GM23338 (cell line): ENCODE results near the gene PPTC7. TPM values are rescaled to one million over a fixed set of nuclear protein-coding genes. Genes with fewer than 3 reads are reported as not detected.

Experiments
- ATAC-seq: fragments of 200-7000 bp; cut with Tn5 transposase; 3 replicates; pipeline ENCODE4 v1.9.1; 2020
- DNase-seq: peaks from one replicate; pipeline ENCODE4 v3.0.0-alpha.2; 2015; ENCODE audit warnings: low spot score
- H2AFZ ChIP-seq: fragments of 200-600 bp; sonication (generic); 2 replicates; pipeline ENCODE4 v1.8.0; 2016; ENCODE audit warnings: antibody characterized with exemption, mild to moderate bottlenecking, moderate library complexity
- H3F3A ChIP-seq: fragments of 200-600 bp; sonication (generic); replicated peaks from 2 replicates; pipeline ENCODE4 v1.8.0; 2017; ENCODE audit warnings: antibody characterized with exemption, mixed run types, low read depth
- H3K27ac ChIP-seq: fragments of 200-600 bp; sonication (generic); 2 replicates; pipeline ENCODE4 v1.6.1; 2016; ENCODE audit warnings: low read depth
- H3K27me3 ChIP-seq: fragments of 200-600 bp; sonication (generic); 2 replicates; pipeline ENCODE4 v1.8.0; 2016; ENCODE audit warnings: mild to moderate bottlenecking, mixed run types, moderate library complexity; ENCODE audit not compliant: insufficient read depth
- H3K36me3 ChIP-seq: fragments of 200-600 bp; sonication (generic); 2 replicates; pipeline ENCODE4 v1.8.0; 2016; ENCODE audit warnings: mild to moderate bottlenecking; ENCODE audit not compliant: insufficient read depth
- H3K4me1 ChIP-seq: fragments of 200-600 bp; sonication (generic); 2 replicates; pipeline ENCODE4 v1.8.0; 2016; ENCODE audit warnings: mild to moderate bottlenecking, moderate library complexity; ENCODE audit not compliant: insufficient read depth
- H3K4me2 ChIP-seq: fragments of 200-600 bp; sonication (generic); 2 replicates; pipeline ENCODE4 v1.7.1; 2017; ENCODE audit warnings: mixed run types
- H3K4me3 ChIP-seq: fragments of 200-600 bp; sonication (generic); 2 replicates; pipeline ENCODE4 v1.6.1; 2016; ENCODE audit warnings: mixed run types
- H3K79me2 ChIP-seq: fragments of 200-600 bp; sonication (generic); replicated peaks from 2 replicates; pipeline ENCODE4 v1.8.0; 2017; ENCODE audit warnings: mild to moderate bottlenecking; ENCODE audit not compliant: insufficient read depth
- H3K9me2 ChIP-seq: fragments of 200-600 bp; sonication (generic); 2 replicates; pipeline ENCODE4 v1.8.0; 2017; ENCODE audit not compliant: insufficient read depth
- H4K20me1 ChIP-seq: fragments of 200-600 bp; sonication (generic); replicated peaks from 2 replicates; pipeline ENCODE4 v1.8.0; 2017; ENCODE audit warnings: mild to moderate bottlenecking; ENCODE audit not compliant: insufficient read depth
- H3K27ac Mint-ChIP-seq: 2 replicates; pipeline ENCODE4 v1.8.0; 2020; ENCODE audit warnings: inconsistent platforms, mild to moderate bottlenecking, moderate library complexity, mixed read lengths
- H3K27me3 Mint-ChIP-seq: 3 replicates; pipeline ENCODE4 v1.8.0; 2022; ENCODE audit warnings: low read depth, mild to moderate bottlenecking, moderate library complexity, mixed read lengths, inconsistent platforms; ENCODE audit not compliant: insufficient read depth, poor library complexity
- H3K36me3 Mint-ChIP-seq: 3 replicates; pipeline ENCODE4 v1.8.0; 2021; ENCODE audit warnings: low read depth, mild to moderate bottlenecking, inconsistent platforms, moderate library complexity, mixed read lengths
- H3K4me1 Mint-ChIP-seq: 3 replicates; pipeline ENCODE4 v1.8.0; 2020; ENCODE audit warnings: mild to moderate bottlenecking, inconsistent platforms, mixed read lengths
- H3K4me3 Mint-ChIP-seq: 3 replicates; pipeline ENCODE4 v1.8.0; 2021; ENCODE audit warnings: moderate library complexity, mild to moderate bottlenecking, inconsistent platforms, mixed read lengths
- H3K9me3 Mint-ChIP-seq: 3 replicates; pipeline ENCODE4 v1.8.0; 2020; ENCODE audit warnings: moderate library complexity, mild to moderate bottlenecking, inconsistent platforms, mixed read lengths
- CREB1 ChIP-seq: fragments of 250-450 bp; sonication (Bioruptor Pico); IDR thresholded peaks from 2 replicates; pipeline ENCODE4 v1.5.0; 2020; ENCODE audit warnings: low read depth, mild to moderate bottlenecking, moderate library complexity
- CTCF ChIP-seq, 2 experiments: fragments of 200-600 bp in 1 of 2; sonication (generic) in 1 of 2; conservative IDR thresholded peaks; 2 replicates each; pipeline versions ENCODE4 v1.5.1 to v1.6.1; 2016 to 2017; ENCODE audit warnings: antibody characterized with exemption in 2 of 2, low read depth in 2 of 2, mild to moderate bottlenecking in 2 of 2, moderate library complexity in 1 of 2
- EZH2 ChIP-seq: fragments of 200-600 bp; sonication (generic); IDR thresholded peaks from one replicate; pipeline ENCODE4 v1.8.0; 2017; ENCODE audit warnings: antibody characterized with exemption, mild to moderate bottlenecking, low read depth; ENCODE audit not compliant: unreplicated experiment
- EZH2phosphoT487 ChIP-seq: fragments of 200-600 bp; sonication (generic); IDR thresholded peaks from one replicate; pipeline ENCODE4 v1.8.1; 2018; ENCODE audit warnings: antibody characterized with exemption; ENCODE audit not compliant: unreplicated experiment
- JUNB ChIP-seq: IDR thresholded peaks from one replicate; pipeline ENCODE4 v1.6.1; 2016; ENCODE audit warnings: antibody characterized with exemption; ENCODE audit not compliant: unreplicated experiment
- NANOG ChIP-seq: IDR thresholded peaks from 2 replicates; pipeline ENCODE4 v1.6.1; 2016; ENCODE audit warnings: antibody characterized with exemption, borderline replicate concordance
- POLR2AphosphoS5 ChIP-seq: IDR thresholded peaks from 2 replicates; pipeline ENCODE4 v1.6.1; 2016; ENCODE audit warnings: antibody characterized with exemption, low read depth
- STAT1 ChIP-seq: IDR thresholded peaks from one replicate; pipeline ENCODE4 v1.6.1; 2016; ENCODE audit warnings: antibody characterized with exemption; ENCODE audit not compliant: unreplicated experiment
- ZNF114 ChIP-seq: fragments of 250-450 bp; sonication (Bioruptor Pico); IDR thresholded peaks from 2 replicates; pipeline ENCODE4 v1.5.0; 2020; ENCODE audit warnings: mild to moderate bottlenecking, moderate library complexity
- ZNF331 ChIP-seq: fragments of 250-450 bp; sonication (Bioruptor Pico); IDR thresholded peaks from 2 replicates; pipeline ENCODE4 v1.5.0; 2020; ENCODE audit warnings: low read depth, mild to moderate bottlenecking, moderate library complexity
- ZNF462 ChIP-seq: fragments of 250-450 bp; sonication (Bioruptor Pico); IDR thresholded peaks from 2 replicates; pipeline ENCODE4 v1.5.0; 2020; ENCODE audit warnings: mild to moderate bottlenecking, moderate library complexity
- polyA plus RNA-seq: library from polyadenylated mRNA; unstranded; fragments of >200 nt; fragmentation: Nextera tagmentation; extraction: Ambion mirVana; gene quantifications from 2 replicates; pipeline ENCODE4 v1.2.1, GENCODE V29; 2016
- total RNA-seq: library from RNA; depleted of rRNA; stranded (reverse); fragments of >200 nt; shearing (Covaris generic); gene quantifications from 2 replicates; pipeline ENCODE4 v1.2.3, GENCODE V29; 2014
- TF ChIP-seq, protein P1 (sequence below): IDR thresholded peaks from 2 replicates; pipeline ENCODE4 v1.6.1; 2016; ENCODE audit warnings: antibody characterized with exemption
- TF ChIP-seq, protein P2 (sequence below): IDR thresholded peaks from one replicate; pipeline ENCODE4 v1.6.1; 2018; ENCODE audit warnings: antibody characterized with exemption; ENCODE audit not compliant: unreplicated experiment

Gene PPTC7
- total and polyA plus RNA-seq, 2 experiments from 2014 or later, result 7.5 to 17.5 TPM

DNA sequence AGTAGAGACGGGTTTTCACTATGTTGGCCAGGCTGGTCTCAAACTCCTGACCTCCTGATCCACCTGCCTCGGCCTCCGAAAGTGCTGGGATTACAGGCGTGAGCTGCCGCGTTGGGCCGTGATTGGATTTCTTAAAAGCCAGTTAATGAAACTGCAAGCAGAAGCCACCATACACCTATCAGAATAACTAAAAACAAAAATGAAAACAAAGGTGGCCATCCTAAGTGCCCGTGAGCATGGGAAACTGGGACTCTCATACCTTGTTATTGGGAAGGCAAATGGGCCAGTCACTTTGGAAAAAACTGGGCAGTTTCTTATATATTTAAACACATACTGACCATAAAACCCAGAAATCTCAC is 23.1 kb upstream of the PPTC7 start:
- Histone ChIP-seq H3K36me3 (no peaks in the 10 kb centered on the region), H3K4me3 (no peak overlapping the region), H3K27me3 (no peaks in the 10 kb centered on the region), H3K4me1 (no peaks in the 10 kb centered on the region), H2AFZ (no peak overlapping the region), H3K27ac (no peak overlapping the region), H4K20me1 (no peaks in the 10 kb centered on the region), H3K4me2 (no peak overlapping the region), H3K79me2 (no peaks in the 10 kb centered on the region), H3K9me2 (no peaks in the 10 kb centered on the region), H3F3A (no peaks in the 10 kb centered on the region)
- Mint-ChIP-seq H3K4me1 (no peaks in the 10 kb centered on the region), H3K9me3 (no peaks in the 10 kb centered on the region; the same call in 2 of the 3 replicates), H3K4me3 (no peak overlapping the region), H3K27ac (no peak overlapping the region), H3K36me3 (no peaks in the 10 kb centered on the region), H3K27me3 (peaks cover 2% of the 10 kb centered on the region)
- DNase-seq (no peak), ATAC-seq (no peak)
- no peak for TF ChIP-seq POLR2AphosphoS5
- TF ChIP-seq ZNF331, result no peak
- TF ChIP-seq EZH2phosphoT487, result no peak
- no peak for TF ChIP-seq NANOG
- TF ChIP-seq ZNF462 (CRISPR knock-in tag), result no peak
- no peak for TF ChIP-seq ZNF114
- no peak for TF ChIP-seq CREB1 (CRISPR knock-in tag)
- TF ChIP-seq STAT1, result no peak
- TF ChIP-seq, protein P1, sequence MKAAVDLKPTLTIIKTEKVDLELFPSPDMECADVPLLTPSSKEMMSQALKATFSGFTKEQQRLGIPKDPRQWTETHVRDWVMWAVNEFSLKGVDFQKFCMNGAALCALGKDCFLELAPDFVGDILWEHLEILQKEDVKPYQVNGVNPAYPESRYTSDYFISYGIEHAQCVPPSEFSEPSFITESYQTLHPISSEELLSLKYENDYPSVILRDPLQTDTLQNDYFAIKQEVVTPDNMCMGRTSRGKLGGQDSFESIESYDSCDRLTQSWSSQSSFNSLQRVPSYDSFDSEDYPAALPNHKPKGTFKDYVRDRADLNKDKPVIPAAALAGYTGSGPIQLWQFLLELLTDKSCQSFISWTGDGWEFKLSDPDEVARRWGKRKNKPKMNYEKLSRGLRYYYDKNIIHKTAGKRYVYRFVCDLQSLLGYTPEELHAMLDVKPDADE, result no peak
- TF ChIP-seq EZH2, result no peak
- TF ChIP-seq CTCF (conservative IDR thresholded peaks at IDR 0.05; ENCODE audit: low read depth in 2 of 2), result no peak
- TF ChIP-seq, protein P2, sequence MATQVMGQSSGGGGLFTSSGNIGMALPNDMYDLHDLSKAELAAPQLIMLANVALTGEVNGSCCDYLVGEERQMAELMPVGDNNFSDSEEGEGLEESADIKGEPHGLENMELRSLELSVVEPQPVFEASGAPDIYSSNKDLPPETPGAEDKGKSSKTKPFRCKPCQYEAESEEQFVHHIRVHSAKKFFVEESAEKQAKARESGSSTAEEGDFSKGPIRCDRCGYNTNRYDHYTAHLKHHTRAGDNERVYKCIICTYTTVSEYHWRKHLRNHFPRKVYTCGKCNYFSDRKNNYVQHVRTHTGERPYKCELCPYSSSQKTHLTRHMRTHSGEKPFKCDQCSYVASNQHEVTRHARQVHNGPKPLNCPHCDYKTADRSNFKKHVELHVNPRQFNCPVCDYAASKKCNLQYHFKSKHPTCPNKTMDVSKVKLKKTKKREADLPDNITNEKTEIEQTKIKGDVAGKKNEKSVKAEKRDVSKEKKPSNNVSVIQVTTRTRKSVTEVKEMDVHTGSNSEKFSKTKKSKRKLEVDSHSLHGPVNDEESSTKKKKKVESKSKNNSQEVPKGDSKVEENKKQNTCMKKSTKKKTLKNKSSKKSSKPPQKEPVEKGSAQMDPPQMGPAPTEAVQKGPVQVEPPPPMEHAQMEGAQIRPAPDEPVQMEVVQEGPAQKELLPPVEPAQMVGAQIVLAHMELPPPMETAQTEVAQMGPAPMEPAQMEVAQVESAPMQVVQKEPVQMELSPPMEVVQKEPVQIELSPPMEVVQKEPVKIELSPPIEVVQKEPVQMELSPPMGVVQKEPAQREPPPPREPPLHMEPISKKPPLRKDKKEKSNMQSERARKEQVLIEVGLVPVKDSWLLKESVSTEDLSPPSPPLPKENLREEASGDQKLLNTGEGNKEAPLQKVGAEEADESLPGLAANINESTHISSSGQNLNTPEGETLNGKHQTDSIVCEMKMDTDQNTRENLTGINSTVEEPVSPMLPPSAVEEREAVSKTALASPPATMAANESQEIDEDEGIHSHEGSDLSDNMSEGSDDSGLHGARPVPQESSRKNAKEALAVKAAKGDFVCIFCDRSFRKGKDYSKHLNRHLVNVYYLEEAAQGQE, result no peak
- TF ChIP-seq JUNB, result no peak
